ENCODE results near the gene RANBP9.

DNA sequence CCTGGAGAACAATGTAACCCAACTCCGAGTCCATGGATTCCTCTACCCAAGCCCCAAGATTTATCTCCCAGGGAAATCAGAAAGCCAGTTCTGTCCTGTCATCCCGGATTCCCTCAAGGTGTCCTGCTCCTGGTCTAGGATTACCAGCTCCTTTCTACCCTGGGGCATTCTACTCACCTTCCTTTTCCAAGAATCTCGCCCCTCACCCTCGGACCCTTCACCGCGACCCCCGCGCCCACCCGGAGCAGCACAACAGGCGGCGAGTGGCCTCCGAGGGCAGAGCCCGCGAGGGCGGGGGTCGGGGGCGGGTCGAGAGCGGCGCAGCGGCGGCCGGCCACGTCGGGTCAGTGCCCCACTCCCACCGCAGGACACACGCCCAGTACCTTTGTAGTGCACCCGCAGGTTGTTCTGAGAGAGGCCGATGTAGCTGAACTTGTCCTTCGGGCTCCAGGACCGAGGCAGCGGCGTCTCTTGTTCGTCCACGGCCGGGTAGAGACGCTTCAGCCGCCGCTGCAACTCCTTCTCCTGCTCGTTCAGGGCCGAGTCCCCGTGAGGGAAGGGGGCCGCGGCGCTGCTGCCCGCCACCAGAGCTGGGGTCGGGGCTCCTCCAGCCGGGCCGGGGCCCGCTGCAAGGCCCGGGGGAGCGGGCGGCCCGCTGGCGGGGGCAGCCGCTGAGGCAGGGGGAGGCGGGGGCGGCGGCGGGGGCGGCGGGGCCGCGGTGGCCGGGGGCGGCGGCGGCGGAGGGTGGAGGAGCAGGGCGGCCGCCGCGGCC lies 897 bp downstream of the RANBP9 start:
- TF ChIP-seq, protein P1, sequence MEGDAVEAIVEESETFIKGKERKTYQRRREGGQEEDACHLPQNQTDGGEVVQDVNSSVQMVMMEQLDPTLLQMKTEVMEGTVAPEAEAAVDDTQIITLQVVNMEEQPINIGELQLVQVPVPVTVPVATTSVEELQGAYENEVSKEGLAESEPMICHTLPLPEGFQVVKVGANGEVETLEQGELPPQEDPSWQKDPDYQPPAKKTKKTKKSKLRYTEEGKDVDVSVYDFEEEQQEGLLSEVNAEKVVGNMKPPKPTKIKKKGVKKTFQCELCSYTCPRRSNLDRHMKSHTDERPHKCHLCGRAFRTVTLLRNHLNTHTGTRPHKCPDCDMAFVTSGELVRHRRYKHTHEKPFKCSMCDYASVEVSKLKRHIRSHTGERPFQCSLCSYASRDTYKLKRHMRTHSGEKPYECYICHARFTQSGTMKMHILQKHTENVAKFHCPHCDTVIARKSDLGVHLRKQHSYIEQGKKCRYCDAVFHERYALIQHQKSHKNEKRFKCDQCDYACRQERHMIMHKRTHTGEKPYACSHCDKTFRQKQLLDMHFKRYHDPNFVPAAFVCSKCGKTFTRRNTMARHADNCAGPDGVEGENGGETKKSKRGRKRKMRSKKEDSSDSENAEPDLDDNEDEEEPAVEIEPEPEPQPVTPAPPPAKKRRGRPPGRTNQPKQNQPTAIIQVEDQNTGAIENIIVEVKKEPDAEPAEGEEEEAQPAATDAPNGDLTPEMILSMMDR (IDR thresholded peaks at IDR 0.05): peak in 1 of 7 experiments; percentile 6
- TF ChIP-seq POLR2A (IDR thresholded peaks at IDR 0.05): peak in 2 of 3 donors; percentile 47 to 57

All from body of pancreas (tissue), 4 donors.